Fibroblast of lung (primary cell): Measurements from ENCODE around the gene PPFIBP2. TPM values are rescaled to one million over a fixed set of nuclear protein-coding genes. Genes with fewer than 3 reads are reported as not detected.

Experiments
- DNase-seq, 2 donors: peaks; one replicate each; pipeline versions ENCODE4 v3.0.0 to v3.0.0-alpha.2; 2010; ENCODE audit warnings: low read depth in 2 of 2
- H2AFZ ChIP-seq: 2 replicates; pipeline ENCODE4 v1.5.1; 2012; ENCODE audit warnings: low read length, control low read depth, inconsistent platforms
- H3K27ac ChIP-seq: 2 replicates; pipeline ENCODE4 v1.5.1; 2011; ENCODE audit warnings: low read length, control low read depth; ENCODE audit not compliant: insufficient read depth
- H3K27me3 ChIP-seq: 2 replicates; pipeline ENCODE4 v1.5.1; 2011; ENCODE audit warnings: mild to moderate bottlenecking, low read length; ENCODE audit not compliant: control insufficient read depth, insufficient read depth
- H3K36me3 ChIP-seq: 2 replicates; pipeline ENCODE4 v1.5.1; 2011; ENCODE audit warnings: low read length; ENCODE audit not compliant: control insufficient read depth, insufficient read depth
- H3K4me1 ChIP-seq: 2 replicates; pipeline ENCODE4 v1.5.1; 2011; ENCODE audit warnings: low read length; ENCODE audit not compliant: control insufficient read depth, insufficient read depth; ENCODE audit errors: extremely low read depth
- H3K4me2 ChIP-seq: 2 replicates; pipeline ENCODE4 v1.5.1; 2011; ENCODE audit warnings: low read length, control low read depth; ENCODE audit not compliant: insufficient read depth; ENCODE audit errors: extremely low read depth
- H3K4me3 ChIP-seq, 4 experiments: fragments of 200-600 bp in 1 of 4; sonication (generic) in 1 of 4; replicated peaks in 1 of 4; 2 replicates each; pipeline ENCODE4 v1.5.1; 2011 to 2016; ENCODE audit warnings: low read length in 4 of 4, low read depth in 3 of 4, mild to moderate bottlenecking in 3 of 4, control low read depth in 2 of 4, inconsistent platforms in 1 of 4, mixed read lengths in 1 of 4; ENCODE audit not compliant: insufficient read depth in 1 of 4; ENCODE audit errors: control extremely low read depth in 1 of 4
- H3K79me2 ChIP-seq: 2 replicates; pipeline ENCODE4 v1.5.1; 2012; ENCODE audit warnings: mild to moderate bottlenecking, low read length, inconsistent platforms; ENCODE audit not compliant: control insufficient read depth, insufficient read depth
- H3K9ac ChIP-seq: 2 replicates; pipeline ENCODE4 v1.5.1; 2011; ENCODE audit warnings: mild to moderate bottlenecking, low read length, control low read depth; ENCODE audit not compliant: insufficient read depth
- H3K9me3 ChIP-seq: 2 replicates; pipeline ENCODE4 v1.5.1; 2012; ENCODE audit warnings: low read depth, low read length; ENCODE audit not compliant: control insufficient read depth, insufficient read depth
- H4K20me1 ChIP-seq: 2 replicates; pipeline ENCODE4 v1.5.1; 2011; ENCODE audit warnings: low read length; ENCODE audit not compliant: control insufficient read depth, insufficient read depth; ENCODE audit errors: extremely low read depth
- EZH2 ChIP-seq: IDR thresholded peaks from 2 replicates; pipeline ENCODE4 v1.5.1; 2012; ENCODE audit warnings: low read length, control low read depth, mild to moderate bottlenecking; ENCODE audit errors: missing control alignments
- polyA plus RNA-seq, 2 donors: library from polyadenylated mRNA; depleted of rRNA in 1 of 2; stranded (reverse) in 1 of 2; unstranded in 1 of 2; fragments of >200 nt; gene quantifications; 2 replicates each; pipeline ENCODE4 v1.2.1, GENCODE V29; 2011 to 2012; ENCODE audit warnings: missing spikeins in 1 of 2
- total RNA-seq: library from RNA; depleted of rRNA; stranded (reverse); fragments of >200 nt; gene quantifications from 2 replicates; pipeline ENCODE4 v1.2.1, GENCODE V29; 2014
- TF ChIP-seq, protein P1 (sequence below), 2 donors: IDR thresholded peaks in 1 of 2; conservative IDR thresholded peaks in 1 of 2; 1 replicate in 1 of 2; 2 replicates in 1 of 2; pipeline ENCODE4 v1.5.1; 2011 to 2012; ENCODE audit warnings: low read length in 2 of 2, control low read depth in 1 of 2, inconsistent platforms in 1 of 2, low read depth in 1 of 2, mild to moderate bottlenecking in 1 of 2

Gene PPFIBP2
- total and polyA plus RNA-seq, 2 donors (not counting 1 experiment from before 2014, with no cell fraction given): 11.4 to 38.8 TPM

DNA sequence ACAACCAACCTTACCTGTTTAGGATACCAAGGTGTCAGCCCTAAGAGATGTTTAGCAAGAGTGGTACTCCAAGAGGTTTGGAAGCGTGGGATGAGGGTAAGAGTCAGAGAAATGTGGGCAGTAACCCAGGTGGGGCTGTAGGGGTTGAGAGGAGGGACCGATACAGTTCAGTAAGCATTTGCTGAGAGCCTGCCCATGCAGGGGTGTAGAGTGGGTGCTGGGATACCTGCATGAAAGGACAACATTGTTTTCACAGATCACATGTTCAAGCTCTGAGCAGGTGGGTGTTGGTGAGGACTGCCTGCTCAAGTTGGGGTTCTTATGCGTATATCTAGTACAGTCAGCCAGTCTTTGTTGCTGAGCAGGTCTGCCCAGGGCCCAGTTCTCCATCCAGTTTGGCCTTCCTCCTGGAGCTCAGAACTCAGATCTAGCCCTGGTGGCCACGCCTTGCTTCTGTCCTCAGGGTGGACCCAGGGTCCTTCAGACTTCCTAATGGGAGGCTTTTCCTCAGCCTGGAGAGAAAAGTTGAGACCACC, 14.8 kb downstream of the PPFIBP2 start:
- Histone ChIP-seq H4K20me1 (no peaks in the 10 kb centered on the region), H3K4me2 (no peak overlapping the region), H3K4me3 (no peak overlapping the region), H3K4me1 (no peaks in the 10 kb centered on the region), H3K36me3 (no peaks in the 10 kb centered on the region), H2AFZ (no peak overlapping the region), H3K79me2 (no peaks in the 10 kb centered on the region), H3K9ac (no peak overlapping the region), H3K27me3 (no peaks in the 10 kb centered on the region), H3K27ac (no peak overlapping the region), H3K9me3 (no peaks in the 10 kb centered on the region)
- TF ChIP-seq, protein P1, sequence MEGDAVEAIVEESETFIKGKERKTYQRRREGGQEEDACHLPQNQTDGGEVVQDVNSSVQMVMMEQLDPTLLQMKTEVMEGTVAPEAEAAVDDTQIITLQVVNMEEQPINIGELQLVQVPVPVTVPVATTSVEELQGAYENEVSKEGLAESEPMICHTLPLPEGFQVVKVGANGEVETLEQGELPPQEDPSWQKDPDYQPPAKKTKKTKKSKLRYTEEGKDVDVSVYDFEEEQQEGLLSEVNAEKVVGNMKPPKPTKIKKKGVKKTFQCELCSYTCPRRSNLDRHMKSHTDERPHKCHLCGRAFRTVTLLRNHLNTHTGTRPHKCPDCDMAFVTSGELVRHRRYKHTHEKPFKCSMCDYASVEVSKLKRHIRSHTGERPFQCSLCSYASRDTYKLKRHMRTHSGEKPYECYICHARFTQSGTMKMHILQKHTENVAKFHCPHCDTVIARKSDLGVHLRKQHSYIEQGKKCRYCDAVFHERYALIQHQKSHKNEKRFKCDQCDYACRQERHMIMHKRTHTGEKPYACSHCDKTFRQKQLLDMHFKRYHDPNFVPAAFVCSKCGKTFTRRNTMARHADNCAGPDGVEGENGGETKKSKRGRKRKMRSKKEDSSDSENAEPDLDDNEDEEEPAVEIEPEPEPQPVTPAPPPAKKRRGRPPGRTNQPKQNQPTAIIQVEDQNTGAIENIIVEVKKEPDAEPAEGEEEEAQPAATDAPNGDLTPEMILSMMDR (conservative IDR thresholded peaks at IDR 0.05 in 1 of 2, IDR thresholded peaks at IDR 0.05 in 1 of 2; ENCODE audit: low read depth in 1 of 2, low read length in 2 of 2): no peak
- no peak for TF ChIP-seq EZH2
- no peak for DNase-seq

DNA sequence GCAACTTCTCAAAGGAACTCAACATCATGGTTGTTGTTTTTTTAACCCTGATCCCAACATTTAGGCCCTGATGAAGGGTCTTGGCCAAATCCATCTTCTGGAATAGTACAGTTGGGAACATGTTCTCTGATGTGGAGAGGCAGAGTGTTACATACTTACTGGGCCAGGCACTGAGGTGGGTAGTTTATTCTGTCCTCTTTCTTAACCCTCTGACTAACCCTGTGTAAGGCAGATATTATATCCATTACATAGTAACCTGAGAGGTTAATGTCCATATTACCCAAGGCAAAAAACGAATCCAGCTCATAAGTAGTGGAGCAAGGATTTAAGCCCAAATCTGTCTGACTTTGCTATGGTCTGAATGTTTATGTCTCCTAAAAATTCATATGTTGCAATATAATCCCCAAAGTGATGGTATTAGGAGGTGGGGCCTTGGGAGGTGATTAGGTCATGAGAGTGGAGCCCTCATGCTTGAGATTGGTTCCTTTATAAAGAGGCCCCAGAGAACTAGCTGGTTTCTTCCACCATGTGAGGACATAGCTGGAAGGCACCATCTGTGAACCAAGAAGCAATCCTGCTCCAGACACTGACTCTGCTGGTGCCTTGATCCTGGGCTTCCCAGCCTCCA, 16.3 kb downstream of the PPFIBP2 start:
- no peaks in the 10 kb centered on the region for H3K27me3 ChIP-seq
- no peak overlapping the region for H3K27ac ChIP-seq
- no peak overlapping the region for H3K4me2 ChIP-seq
- no peaks in the 10 kb centered on the region for H4K20me1 ChIP-seq
- no peaks in the 10 kb centered on the region for H3K79me2 ChIP-seq
- H2AFZ ChIP-seq: no peak overlapping the region
- H3K9ac ChIP-seq: no peak overlapping the region
- no peak overlapping the region for H3K4me3 ChIP-seq
- no peaks in the 10 kb centered on the region for H3K36me3 ChIP-seq
- H3K9me3 ChIP-seq: no peaks in the 10 kb centered on the region
- TF ChIP-seq, protein P1 (conservative IDR thresholded peaks at IDR 0.05 in 1 of 2, IDR thresholded peaks at IDR 0.05 in 1 of 2; ENCODE audit: low read depth in 1 of 2, low read length in 2 of 2): no peak
- TF ChIP-seq EZH2: no peak
- no peaks in the 10 kb centered on the region for H3K4me1 ChIP-seq
- DNase-seq: no peak

DNA sequence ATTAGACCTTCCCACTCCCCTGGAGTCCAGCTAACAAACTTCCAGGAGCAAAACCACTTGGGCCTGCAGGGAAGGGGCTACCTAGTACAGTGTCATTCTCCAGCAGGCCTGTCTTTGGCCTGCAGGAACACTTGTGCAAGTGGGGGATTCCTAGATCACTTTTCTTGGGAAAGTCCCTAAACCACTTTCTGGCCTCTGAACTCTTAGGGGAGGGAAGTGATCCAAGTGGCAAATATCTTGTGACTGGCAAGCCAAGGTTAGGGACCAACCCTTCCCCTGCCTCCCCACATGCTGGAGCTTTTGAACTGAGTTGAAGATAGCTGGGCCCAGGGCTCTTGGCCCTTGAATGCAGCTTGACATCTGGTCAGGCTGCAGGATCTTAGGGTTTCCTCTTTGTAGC, 17.2 kb downstream of the PPFIBP2 start:
- no peak overlapping the region for H3K9ac ChIP-seq
- no peaks in the 10 kb centered on the region for H4K20me1 ChIP-seq
- no peak for DNase-seq
- no peaks in the 10 kb centered on the region for H3K9me3 ChIP-seq
- no peaks in the 10 kb centered on the region for H3K27me3 ChIP-seq
- H3K4me2 ChIP-seq: no peak overlapping the region
- H3K4me1 ChIP-seq: no peaks in the 10 kb centered on the region
- no peak overlapping the region for H2AFZ ChIP-seq
- H3K27ac ChIP-seq: no peak overlapping the region
- H3K36me3 ChIP-seq: no peaks in the 10 kb centered on the region
- H3K4me3 ChIP-seq: no peak overlapping the region
- H3K79me2 ChIP-seq: no peaks in the 10 kb centered on the region
- TF ChIP-seq, protein P1 (conservative IDR thresholded peaks at IDR 0.05 in 1 of 2, IDR thresholded peaks at IDR 0.05 in 1 of 2; ENCODE audit: low read depth in 1 of 2, low read length in 2 of 2): no peak
- TF ChIP-seq EZH2: no peak
